ENCODE results near the gene IRF2BP2. TPM values are rescaled to one million over a fixed set of nuclear protein-coding genes. Genes with fewer than 3 reads are reported as not detected.

Gene IRF2BP2
- total RNA-seq, 4 donors from 2014 or later, result 82.7 to 120 (median 93.3) TPM

DNA sequence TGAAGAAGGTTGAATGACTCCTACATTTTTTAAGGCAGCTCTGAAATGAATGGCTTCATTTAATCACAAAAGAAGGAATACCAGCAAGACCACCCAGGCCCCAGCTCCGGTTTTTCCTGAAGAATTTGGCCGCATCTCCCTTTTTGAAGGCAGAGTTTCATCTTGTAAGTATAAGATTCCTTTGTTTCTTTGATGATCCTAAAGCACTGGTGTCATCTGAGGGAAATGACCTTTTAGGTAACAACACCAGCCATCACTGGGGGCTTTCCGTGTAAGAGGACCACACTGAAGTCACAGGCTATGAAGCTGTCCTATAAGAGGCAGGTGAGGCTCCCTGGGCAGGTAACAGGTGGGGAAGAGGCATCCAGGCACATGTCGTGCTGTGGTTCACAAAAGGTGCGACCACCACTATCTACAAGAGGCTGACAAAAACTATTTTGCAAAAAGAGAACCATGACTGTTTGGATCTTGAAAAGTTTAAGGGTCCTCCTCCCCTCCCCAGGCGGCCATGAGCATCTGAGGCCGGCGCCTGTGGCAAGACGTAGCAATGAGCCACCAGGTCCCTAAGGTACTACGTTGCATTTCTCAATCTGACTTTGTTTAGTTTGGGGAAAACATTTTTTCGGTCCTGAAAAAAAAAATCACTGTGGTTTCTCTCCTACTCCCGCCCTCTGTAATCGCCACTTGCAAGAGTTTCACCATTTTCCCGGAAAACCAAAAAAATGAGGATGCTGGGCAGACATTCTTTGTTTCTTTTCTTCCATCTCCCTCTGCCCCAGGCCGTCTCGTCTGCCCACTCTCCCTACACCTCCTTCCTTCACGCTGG is 46.3 kb upstream of the IRF2BP2 start:
- TF ChIP-seq, protein P1, sequence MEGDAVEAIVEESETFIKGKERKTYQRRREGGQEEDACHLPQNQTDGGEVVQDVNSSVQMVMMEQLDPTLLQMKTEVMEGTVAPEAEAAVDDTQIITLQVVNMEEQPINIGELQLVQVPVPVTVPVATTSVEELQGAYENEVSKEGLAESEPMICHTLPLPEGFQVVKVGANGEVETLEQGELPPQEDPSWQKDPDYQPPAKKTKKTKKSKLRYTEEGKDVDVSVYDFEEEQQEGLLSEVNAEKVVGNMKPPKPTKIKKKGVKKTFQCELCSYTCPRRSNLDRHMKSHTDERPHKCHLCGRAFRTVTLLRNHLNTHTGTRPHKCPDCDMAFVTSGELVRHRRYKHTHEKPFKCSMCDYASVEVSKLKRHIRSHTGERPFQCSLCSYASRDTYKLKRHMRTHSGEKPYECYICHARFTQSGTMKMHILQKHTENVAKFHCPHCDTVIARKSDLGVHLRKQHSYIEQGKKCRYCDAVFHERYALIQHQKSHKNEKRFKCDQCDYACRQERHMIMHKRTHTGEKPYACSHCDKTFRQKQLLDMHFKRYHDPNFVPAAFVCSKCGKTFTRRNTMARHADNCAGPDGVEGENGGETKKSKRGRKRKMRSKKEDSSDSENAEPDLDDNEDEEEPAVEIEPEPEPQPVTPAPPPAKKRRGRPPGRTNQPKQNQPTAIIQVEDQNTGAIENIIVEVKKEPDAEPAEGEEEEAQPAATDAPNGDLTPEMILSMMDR (IDR thresholded peaks at IDR 0.05), result no peak
- TF ChIP-seq EP300 (IDR thresholded peaks at IDR 0.05; ENCODE audit: low read depth) (no peak), POLR2A (IDR thresholded peaks at IDR 0.05) (no peak), POLR2AphosphoS5 (IDR thresholded peaks at IDR 0.05) (no peak)
- in situ Hi-C loops (cut with MboI; ENCODE audit: low pct_ligation_motif_present in 1 of 4, low pct_unique_long_range_greater_than_20kb in 1 of 4, low sequenced_read_pairs in 3 of 4), result no loop called here
- intact Hi-C loops (cut with DNase I; ENCODE audit: low total_unique reads), result no loop called here
- H3K36me3 ChIP-seq, result no peaks in the 10 kb centered on the region
- DNase-seq, result no peak
- no peaks in the 10 kb centered on the region for H3K9me3 ChIP-seq
- WGBS, 2 donors (ENCODE audit: low coverage in 1 of 2), result 75 to 89% methylated on average over 12 to 17 of the region's 17 CpGs
- no peaks in the 10 kb centered on the region for H3K27me3 ChIP-seq
- no peak overlapping the region for H3K4me3 ChIP-seq
- peaks cover 0 to 17% (median 6%) of the 10 kb centered on the region in 4 donors for H3K4me1 ChIP-seq
- peak overlapping the region in 3 of 4 donors; percentile 17 to 38 (median 23) for H3K27ac ChIP-seq

DNA sequence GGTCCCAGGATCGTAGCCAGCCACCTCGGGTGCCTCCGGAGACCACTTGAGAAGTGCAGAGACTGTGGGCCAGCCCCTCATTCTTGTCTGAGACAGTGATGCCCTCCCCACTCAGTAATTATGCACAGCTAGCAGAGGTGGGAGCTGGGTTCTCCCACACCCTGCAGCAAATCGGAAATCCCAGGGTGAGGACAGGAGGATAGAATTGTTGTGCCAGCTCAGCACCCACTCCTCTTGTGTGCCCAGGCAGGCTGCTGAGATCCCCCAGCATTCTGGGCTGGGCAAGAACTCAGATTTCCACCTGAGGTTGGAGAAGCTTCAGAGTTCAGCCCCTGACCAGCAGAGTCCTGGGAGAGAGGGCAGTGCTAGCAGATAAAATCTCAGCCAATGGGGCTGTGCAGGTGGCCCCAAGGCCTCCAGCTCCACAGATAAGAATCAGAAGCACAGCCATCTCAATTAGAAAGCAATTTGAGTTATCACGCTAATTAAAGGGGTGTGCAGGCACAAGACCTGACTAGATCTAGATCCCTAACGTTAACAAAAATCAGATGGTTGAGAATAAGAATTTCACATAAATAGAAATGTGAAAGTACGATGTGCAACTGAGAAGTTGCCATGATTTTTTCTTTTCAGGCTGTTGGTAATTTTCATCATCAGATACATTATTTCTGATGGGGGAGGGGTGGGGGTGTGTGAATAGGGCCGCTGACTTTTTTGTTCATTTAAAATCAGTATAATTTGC is 45.5 kb upstream of the IRF2BP2 start:
- no peak for TF ChIP-seq POLR2A (IDR thresholded peaks at IDR 0.05)
- TF ChIP-seq POLR2AphosphoS5 (IDR thresholded peaks at IDR 0.05), result no peak
- TF ChIP-seq, protein P1 (IDR thresholded peaks at IDR 0.05), result no peak
- TF ChIP-seq EP300 (IDR thresholded peaks at IDR 0.05; ENCODE audit: low read depth), result no peak
- no peak for DNase-seq
- peaks cover 0 to 17% (median 6%) of the 10 kb centered on the region in 4 donors for H3K4me1 ChIP-seq
- no peaks in the 10 kb centered on the region for H3K9me3 ChIP-seq
- H3K27ac ChIP-seq, result no peak overlapping the region
- H3K27me3 ChIP-seq, result no peaks in the 10 kb centered on the region
- no peaks in the 10 kb centered on the region for H3K36me3 ChIP-seq
- intact Hi-C loops (cut with DNase I; ENCODE audit: low total_unique reads), result no loop called here
- in situ Hi-C loops (cut with MboI; ENCODE audit: low pct_ligation_motif_present in 1 of 4, low pct_unique_long_range_greater_than_20kb in 1 of 4, low sequenced_read_pairs in 3 of 4), result no loop called here
- H3K4me3 ChIP-seq, result no peak overlapping the region
- WGBS, 2 donors (ENCODE audit: low coverage in 1 of 2), result 96 to 100% methylated on average over 4 to 8 of the region's 8 CpGs

DNA sequence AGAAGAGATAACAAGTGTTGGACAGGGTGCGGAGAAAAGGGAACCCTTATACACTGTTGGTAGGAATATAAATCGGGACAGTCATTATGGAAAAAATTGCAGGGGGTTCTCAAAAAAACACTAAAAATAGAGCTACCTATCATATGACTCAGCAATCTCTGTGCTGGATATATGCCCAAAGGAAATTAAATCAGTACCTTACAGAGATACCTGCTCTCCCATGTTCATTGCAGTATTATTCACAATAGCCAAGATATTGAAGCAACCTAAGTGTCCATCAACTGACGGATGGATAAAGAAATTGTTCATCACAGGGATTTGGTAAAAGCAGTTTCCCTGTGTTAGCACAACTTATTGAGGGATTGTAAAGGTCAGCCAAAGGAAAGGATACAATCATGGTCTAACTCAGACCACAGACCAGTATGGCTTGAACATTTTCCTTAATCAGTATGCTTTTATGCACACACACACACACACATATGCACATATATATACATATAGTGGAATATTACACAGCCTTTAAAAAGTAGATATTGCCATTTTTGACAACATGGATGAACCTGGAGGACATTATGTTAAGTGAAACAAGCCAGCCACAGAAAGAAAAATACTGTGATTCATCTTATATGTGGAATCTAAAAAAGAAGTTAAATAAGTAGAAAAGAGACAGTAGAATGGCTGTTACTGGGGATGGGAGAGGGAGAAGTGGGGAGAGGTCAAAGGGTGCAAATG is 44.2 kb upstream of the IRF2BP2 start:
- TF ChIP-seq EP300 (IDR thresholded peaks at IDR 0.05; ENCODE audit: low read depth) (no peak), POLR2AphosphoS5 (IDR thresholded peaks at IDR 0.05) (no peak), POLR2A (IDR thresholded peaks at IDR 0.05) (no peak)
- TF ChIP-seq, protein P1 (IDR thresholded peaks at IDR 0.05), result no peak
- 96 to 97% methylated on average over 3 of the region's 3 CpGs for WGBS, 2 donors (ENCODE audit: low coverage in 1 of 2)
- H3K27ac ChIP-seq, result no peak overlapping the region
- H3K9me3 ChIP-seq, result no peaks in the 10 kb centered on the region
- no peak for DNase-seq
- no peak overlapping the region for H3K4me3 ChIP-seq
- no peaks in the 10 kb centered on the region for H3K27me3 ChIP-seq
- intact Hi-C loops (cut with DNase I; ENCODE audit: low total_unique reads) (no loop called here), in situ Hi-C loops (cut with MboI; ENCODE audit: low pct_ligation_motif_present in 1 of 4, low pct_unique_long_range_greater_than_20kb in 1 of 4, low sequenced_read_pairs in 3 of 4) (no loop called here)
- peaks cover 0 to 17% (median 6%) of the 10 kb centered on the region in 4 donors for H3K4me1 ChIP-seq
- no peaks in the 10 kb centered on the region for H3K36me3 ChIP-seq

All from transverse colon (tissue), 4 donors.